A204.1 (cell line): ENCODE data around the gene RREB1.
"Not testable (repeated sequence)": the region's sequence is repeated elsewhere in the genome, so short reads cannot be mapped to it uniquely, and the experiment has no call there.

Source experiments
- FAIRE-seq: peaks from 2 replicates; lab custom pipeline; 2012; peaks lifted over from hg19 to GRCh38; lab: Jason Lieb, UNC

RREB1 gene

GRCh38 chr6:7246401-7247178 is 138.8 kb downstream of the RREB1 start:
- FAIRE-seq, result no peak

GRCh38 chr6:7247179-7247456 is 139.4 kb downstream of the RREB1 start:
- FAIRE-seq, result no peak

- FAIRE-seq, result no peak
Observed at GRCh38 chr6:7247828-7248227, 140.1 kb downstream of the RREB1 start.

GRCh38 chr6:7249391-7249790 is 141.6 kb downstream of the RREB1 start:
- no peak for FAIRE-seq

GRCh38 chr6:7249946-7250643 is 142.3 kb downstream of the RREB1 start:
- no peak for FAIRE-seq

- FAIRE-seq, result no peak
Observed at GRCh38 chr6:7250812-7251211, 143.1 kb downstream of the RREB1 start.

GRCh38 chr6:7251646-7252260 is 144.0 kb downstream of the RREB1 start:
- no peak for FAIRE-seq

GRCh38 chr6:7252390-7252789 is 144.6 kb downstream of the RREB1 start:
- FAIRE-seq, result no peak

- FAIRE-seq, result no peak
Observed at GRCh38 chr6:7254980-7255835, 147.4 kb downstream of the RREB1 start.

GRCh38 chr6:7255918-7256317 is 148.2 kb downstream of the RREB1 start:
- FAIRE-seq, result no peak

- FAIRE-seq, result no peak
Observed at GRCh38 chr6:7256785-7257184, 149.0 kb downstream of the RREB1 start.

GRCh38 chr6:7257521-7258230 is 149.9 kb downstream of the RREB1 start:
- no peak for FAIRE-seq

- FAIRE-seq, result no peak
Observed at GRCh38 chr6:7258231-7258763, 150.5 kb downstream of the RREB1 start.

- FAIRE-seq, result no peak
Observed at GRCh38 chr6:7260291-7261031, 152.7 kb downstream of the RREB1 start.

- FAIRE-seq, result peak; percentile 78
Observed at GRCh38 chr6:7261032-7261841, 153.5 kb downstream of the RREB1 start.

- no peak for FAIRE-seq
Observed at GRCh38 chr6:7261852-7262461, 154.2 kb downstream of the RREB1 start.

- FAIRE-seq, result no peak
Observed at GRCh38 chr6:7262746-7263518, 155.2 kb downstream of the RREB1 start.

- FAIRE-seq, result not testable (repeated sequence)
Observed at GRCh38 chr6:7263519-7263805, 155.7 kb downstream of the RREB1 start.

GRCh38 chr6:7264041-7264440 is 156.3 kb downstream of the RREB1 start:
- FAIRE-seq, result no peak
